ENCODE measurements around the gene LETM1. TPM values are rescaled to one million over a fixed set of nuclear protein-coding genes. Genes with fewer than 3 reads are reported as not detected.

The LETM1 gene
- total and polyA plus RNA-seq, 2 donors (not counting 3 experiments of a cell fraction or from before 2014, with no cell fraction given) = 25.6 to 62.5 TPM

- dilution Hi-C loops (cut with MboI; ENCODE audit: extremely low pct_ligation_motif_present, low sequenced_read_pairs) (no loop called here), intact Hi-C loops (cut with micrococcal nuclease) (loop anchor here (5.0 kb wide), 1 partner anchor 100 kb away; no protein-coding TSS in a partner anchor)
- no TSS peak for BruUV-seq (replicated peaks)
- Histone ChIP-seq H2AFZ (ENCODE audit: low read depth, low read length) (no peak overlapping the region), H4K20me1 (replicated peaks; ENCODE audit: control insufficient read depth, extremely low read depth, insufficient read depth, low read length) (no peaks in the 10 kb centered on the region), H3K4me2 (ENCODE audit: insufficient read depth, low read length) (no peak overlapping the region), H3K4me3 (replicated peaks in 1 of 3; ENCODE audit: insufficient read depth in 1 of 3, low read depth in 1 of 3, low read length in 3 of 3) (no peak overlapping the region), H3K4me1 (ENCODE audit: control insufficient read depth, extremely low read depth, insufficient read depth, low read length) (no peaks in the 10 kb centered on the region), H3K9ac (replicated peaks; ENCODE audit: extremely low read depth, insufficient read depth, low read length) (no peak overlapping the region), H3K27me3 (ENCODE audit: control insufficient read depth in 2 of 2, insufficient read depth in 2 of 2, low read length in 2 of 2) (no peaks in the 10 kb centered on the region), H3K36me3 (ENCODE audit: control insufficient read depth in 2 of 2, extremely low read depth in 1 of 2, insufficient read depth in 2 of 2, low read length in 2 of 2) (peaks cover 3 to 29% of the 10 kb centered on the region in 2 experiments), H3K9me1 (replicated peaks; ENCODE audit: control insufficient read depth, extremely low read depth, insufficient read depth, low read length) (no peaks in the 10 kb centered on the region), H3K27ac (ENCODE audit: insufficient read depth, low read depth, low read length) (no peak overlapping the region), H3K79me2 (ENCODE audit: control insufficient read depth, insufficient read depth, low read length) (no peaks in the 10 kb centered on the region), H3K9me3 (replicated peaks; ENCODE audit: control insufficient read depth, insufficient read depth, low read length) (no peaks in the 10 kb centered on the region)
- no peak for TF ChIP-seq POLR2A (IDR thresholded peaks at IDR 0.05; ENCODE audit: low read depth, low read length)
- no peak for TF ChIP-seq EZH2 (IDR thresholded peaks at IDR 0.05; ENCODE audit: borderline replicate concordance, low read depth, low read length, severe bottlenecking)
- TF ChIP-seq MYC (IDR thresholded peaks at IDR 0.05; ENCODE audit: low read depth, low read length) = no peak
- no peak for TF ChIP-seq POLR2AphosphoS5 (IDR thresholded peaks at IDR 0.05; ENCODE audit: insufficient read depth, low read depth, low read length)
- no peak for TF ChIP-seq GATA2 (IDR thresholded peaks at IDR 0.05; ENCODE audit: insufficient read depth, insufficient read length, low read depth, low read length)
- no peak for TF ChIP-seq CTCF (IDR thresholded peaks at IDR 0.05; ENCODE audit: extremely low read depth in 1 of 2, insufficient read depth in 1 of 2, low read depth in 1 of 2, low read length in 2 of 2)
- TF ChIP-seq MAX (IDR thresholded peaks at IDR 0.05; ENCODE audit: insufficient read depth, insufficient read length) = no peak
- TF ChIP-seq JUN (IDR thresholded peaks at IDR 0.05; ENCODE audit: borderline replicate concordance, insufficient read depth, insufficient read length, low read depth) = no peak
- no peak for TF ChIP-seq FOS (IDR thresholded peaks at IDR 0.05; ENCODE audit: borderline replicate concordance, insufficient read depth, low read length)
- DNase-seq (ENCODE audit: low read depth, low spot score) (no peak), FAIRE-seq (no peak)
- ChIA-PET POLR2A (no interaction called here), CTCF (interaction anchor here (0.7 to 9.5 kb wide), 3 partner anchors 66 to 169 kb away, joined by 3 to 198 read pairs (median 7); no protein-coding TSS in a partner anchor)
These were observed 43.2 kb downstream of the LETM1 start for GRCh38 chr4:1812720-1813119.

Data from endothelial cell of umbilical vein (primary cell).